Activated CD4-positive, CD25-positive, alpha-beta regulatory T cell treated with anti-CD3 and anti-CD28 coated beads, Interleukin-2, amount 50 U/mL, for 16 hours (primary cell): Measurements from ENCODE around the gene CCDC18.

Experiments used
- DNase-seq: peaks from one replicate; pipeline ENCODE4 v3.0.0-alpha.2; 2020; ENCODE audit warnings: low read depth, low spot score

The CCDC18 gene

DNA sequence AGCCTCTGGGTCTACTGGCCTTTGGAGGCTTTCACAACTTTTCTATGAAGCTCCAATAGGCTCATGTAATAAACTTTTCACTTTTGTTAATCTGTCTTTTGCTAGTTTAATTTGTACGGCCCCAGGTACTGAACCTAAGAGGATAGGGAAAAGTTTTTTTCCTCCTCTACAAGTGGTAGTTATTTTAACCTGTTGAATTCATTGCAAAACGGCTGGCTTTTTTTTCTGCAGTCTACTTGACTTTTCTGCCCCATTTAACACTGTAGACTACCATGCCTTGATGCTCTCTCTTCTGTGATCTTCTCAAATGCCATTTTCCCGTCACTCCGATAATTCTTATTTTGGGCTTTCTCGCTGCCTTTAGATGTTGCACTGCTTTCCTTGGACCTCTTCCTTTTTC lies 121.6 kb downstream of the CCDC18 start:
- no peak for DNase-seq

DNA sequence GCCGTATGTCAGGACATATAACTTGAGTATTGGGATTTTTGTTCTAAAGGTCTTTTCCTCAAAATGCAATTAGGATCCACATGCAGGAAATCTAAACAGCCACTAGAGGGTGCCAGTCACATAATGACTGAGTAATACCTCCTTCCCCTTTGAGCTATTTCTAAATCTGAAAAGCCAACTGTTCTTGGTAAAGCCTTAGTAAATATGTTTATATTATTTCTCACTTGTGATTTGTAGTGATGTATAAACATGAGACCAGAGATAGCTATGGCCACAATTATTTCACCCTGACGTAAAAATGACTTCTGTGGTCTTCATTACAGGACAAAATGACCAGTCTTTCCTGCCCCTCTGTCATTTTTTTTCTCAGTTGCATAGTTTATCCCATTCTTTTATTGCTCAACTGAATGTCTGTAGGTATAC lies 124.2 kb downstream of the CCDC18 start:
- DNase-seq: peak; percentile 30

DNA sequence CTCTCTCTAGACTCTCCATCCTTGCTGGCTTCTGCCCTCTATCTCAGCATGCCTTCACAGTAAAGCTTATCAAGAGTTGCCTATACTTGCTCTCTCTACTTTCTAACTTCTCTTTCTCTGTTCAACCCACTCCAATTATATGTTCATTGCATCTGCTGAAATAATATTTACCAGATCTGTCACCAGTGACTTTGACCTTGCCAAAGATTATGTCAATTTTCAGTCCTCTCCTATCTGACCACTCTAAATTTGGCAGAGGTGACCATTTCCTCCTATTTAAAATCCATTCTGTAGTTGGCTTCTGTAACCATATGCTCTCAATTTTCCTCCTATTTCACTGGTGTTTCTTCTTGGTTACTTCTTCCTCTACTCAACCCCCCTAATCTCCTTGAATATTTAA lies 126.4 kb downstream of the CCDC18 start:
- no peak for DNase-seq

DNA sequence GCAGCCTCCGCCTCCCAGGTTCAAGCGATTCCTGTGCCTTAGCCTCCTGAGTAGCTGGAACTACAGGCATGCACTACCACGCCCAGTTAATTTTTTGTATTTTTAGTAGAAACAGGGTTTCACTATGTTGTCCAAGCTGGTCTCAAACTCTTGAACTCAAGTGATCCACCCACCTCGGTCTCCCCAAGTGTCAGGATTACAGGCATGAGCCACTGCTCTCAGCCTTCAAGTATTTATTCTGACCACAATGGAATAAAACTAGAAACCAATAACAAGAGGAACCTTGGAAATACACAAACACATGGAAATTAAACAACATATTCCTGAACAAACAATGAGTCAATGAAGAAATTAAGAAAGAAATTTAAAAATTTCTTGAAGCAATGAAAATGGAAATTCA lies 132.5 kb downstream of the CCDC18 start:
- DNase-seq: no peak

DNA sequence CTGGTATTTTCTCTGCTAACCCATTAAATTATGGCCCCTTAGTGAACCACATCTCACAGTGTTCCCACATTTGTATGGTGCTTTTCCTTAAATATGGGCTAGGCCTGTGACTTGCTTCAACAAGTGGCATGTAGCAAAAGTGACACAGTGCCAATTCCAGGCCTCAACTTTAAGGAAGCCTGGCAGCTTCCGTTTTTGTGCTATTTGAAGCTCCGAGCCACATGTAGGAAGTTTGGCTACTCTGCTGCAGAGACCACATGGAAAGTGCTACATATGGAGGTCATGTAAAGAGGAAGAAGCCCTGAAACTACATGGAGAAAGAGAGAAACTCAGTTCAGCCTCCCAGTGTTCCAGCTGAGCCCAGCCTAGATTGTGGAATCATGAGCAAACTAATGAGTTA lies 136.7 kb downstream of the CCDC18 start:
- DNase-seq: no peak

DNA sequence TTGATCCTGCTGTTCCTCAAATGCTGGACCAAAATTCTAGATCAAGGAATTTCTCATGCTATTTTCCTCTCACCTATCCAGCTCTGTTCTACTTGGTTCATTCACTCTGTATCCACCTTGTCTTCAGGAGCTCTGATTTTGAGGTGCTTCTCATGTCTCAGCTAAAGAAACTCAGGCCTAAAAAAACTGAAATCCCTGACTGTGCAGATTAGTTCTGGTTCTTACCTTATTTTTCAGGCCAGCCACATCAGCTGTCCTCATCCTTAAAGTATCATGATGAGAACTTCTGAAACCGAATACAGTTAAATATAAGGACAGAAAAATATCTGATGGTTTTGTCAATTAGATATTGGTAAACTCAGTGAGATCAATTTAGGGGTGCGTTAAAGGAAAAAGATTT lies 137.4 kb downstream of the CCDC18 start:
- no peak for DNase-seq

DNA sequence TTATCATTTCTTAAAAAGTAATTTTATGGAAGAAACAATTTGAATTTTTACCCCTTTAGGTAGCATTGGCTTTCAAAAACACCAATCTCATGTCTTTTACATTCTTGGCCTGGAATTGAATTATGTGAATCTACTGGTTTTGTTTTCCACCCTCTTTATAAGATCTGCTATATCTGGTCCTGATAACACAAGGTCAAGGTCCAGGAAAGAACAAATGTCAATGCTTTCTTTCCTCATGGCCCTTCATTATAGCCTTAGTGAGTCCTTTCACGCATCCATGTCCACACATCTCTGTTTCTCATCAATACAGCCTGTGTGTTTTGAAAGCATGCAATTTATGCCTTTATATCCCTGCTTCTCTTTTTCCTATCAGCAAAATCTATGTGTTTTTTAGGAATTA lies 141.2 kb downstream of the CCDC18 start:
- no peak for DNase-seq

DNA sequence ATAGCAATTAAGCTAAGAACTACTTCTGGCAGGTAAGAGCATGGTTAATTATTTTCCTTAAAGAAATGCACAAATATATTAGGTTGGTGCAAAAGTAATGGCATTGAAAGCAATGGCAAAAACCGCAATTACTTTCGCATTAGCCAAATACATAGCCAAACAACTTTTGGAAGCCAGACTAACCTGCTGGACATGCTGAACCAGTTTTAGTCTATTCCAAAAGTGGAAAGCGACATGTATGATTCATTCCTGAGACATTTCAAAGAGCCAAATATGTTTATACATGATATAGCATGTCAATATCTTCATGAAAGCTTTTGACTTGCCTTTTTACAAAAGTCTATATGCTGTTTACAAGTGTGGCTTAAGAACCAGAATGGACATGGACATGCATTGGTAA lies 141.8 kb downstream of the CCDC18 start:
- DNase-seq: no peak

DNA sequence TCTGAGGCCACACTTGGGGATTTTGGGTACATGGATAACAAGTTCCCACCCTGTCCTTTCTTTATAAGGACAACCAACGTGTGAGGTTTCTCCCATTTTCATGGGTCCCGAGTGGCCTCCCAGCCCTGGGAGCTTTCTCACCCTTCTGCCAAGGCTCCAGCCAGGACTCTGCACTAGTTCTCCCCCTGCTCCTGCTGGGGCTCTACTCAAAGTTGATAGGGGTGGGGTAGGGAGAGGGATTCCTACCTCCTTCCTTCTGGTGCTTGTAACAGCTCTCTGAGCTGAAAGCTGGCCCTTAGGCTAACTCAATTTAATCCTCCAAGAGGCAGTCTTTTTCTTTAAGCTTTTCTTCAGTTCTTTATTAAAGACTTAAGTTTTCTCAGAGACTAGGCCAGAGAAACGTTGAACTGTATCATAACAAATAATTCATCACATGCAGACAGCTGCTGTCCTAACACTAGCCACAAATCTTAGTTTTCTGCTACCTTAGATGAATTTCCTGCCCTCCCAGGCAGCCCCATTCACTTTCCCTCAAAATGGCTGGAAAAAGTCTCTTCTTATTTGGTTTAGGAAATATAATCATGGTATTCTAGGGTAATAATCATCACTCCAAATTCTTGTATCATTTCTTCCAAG lies 142.8 kb downstream of the CCDC18 start:
- no peak for DNase-seq

DNA sequence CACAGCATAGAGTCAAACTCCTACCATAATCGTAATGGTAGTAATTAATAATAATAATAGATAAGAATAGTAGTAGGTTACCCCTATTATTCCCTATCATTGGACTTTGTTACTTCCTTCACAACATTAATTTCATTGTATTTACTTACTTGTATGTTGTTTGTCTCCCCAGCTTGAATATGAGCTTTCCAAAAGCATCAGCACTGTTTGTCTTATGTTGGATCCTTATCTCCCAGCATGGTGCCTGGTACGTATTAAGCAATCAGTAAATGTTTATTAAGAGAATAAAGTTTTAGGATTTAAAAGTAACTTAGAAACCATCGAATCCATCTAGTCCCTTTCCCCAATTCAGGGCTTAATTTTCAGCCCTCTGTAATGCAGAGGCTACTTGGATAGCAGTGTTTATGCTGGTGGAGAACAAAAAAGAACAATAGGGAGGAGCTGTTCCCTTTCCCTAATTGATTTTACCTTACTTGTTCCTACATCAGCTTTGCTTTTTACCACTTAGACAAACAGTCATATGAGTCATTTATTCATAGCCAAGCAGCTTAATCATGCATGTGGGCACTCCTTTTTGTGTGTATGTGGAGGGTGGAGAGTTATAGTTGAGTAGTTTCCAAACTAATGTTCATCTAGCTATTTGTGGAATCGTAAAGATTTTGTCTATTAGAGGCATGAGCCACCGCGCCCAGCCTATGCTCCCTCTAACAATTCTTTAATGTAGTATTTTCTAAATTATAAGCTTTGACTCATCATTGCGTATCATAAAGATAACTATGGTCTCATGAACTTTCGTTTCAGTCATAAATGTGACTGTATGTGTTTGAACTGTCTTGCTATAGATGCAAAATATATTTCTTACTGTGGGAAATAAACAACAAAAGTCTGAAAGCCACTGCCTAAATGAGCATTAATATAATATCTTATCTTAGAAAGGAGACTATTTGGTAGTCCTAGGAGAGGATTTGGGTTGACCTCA lies 144.3 kb downstream of the CCDC18 start:
- DNase-seq: no peak
